RWPE1 (cell line): ENCODE data around the gene SLC16A3.

Experiments
- CTCF ChIA-PET: fragments of 350-600 bp; sonication (Branson Sonifier 250); formaldehyde crosslinking; extraction: SDS; loops from one replicate; lab custom pipeline; 2021; lab: Yijun Ruan, JAX
- POLR2A ChIA-PET: fragments of 400-600 bp; formaldehyde crosslinking; extraction: SDS; loops from one replicate; lab custom pipeline; 2020; ENCODE audit warnings: antibody characterized with exemption; ENCODE audit not compliant: low non-redundant PET; lab: Yijun Ruan, JAX
- DNase-seq: peaks from one replicate; pipeline ENCODE4 v3.0.0; 2012; ENCODE audit warnings: low spot score
- H3K27ac ChIP-seq: fragments of 450-650 bp; 2 replicates; pipeline ENCODE4 v1.5.1; 2017
- TF ChIP-seq, protein P1 (sequence below): fragments of 450-650 bp; conservative IDR thresholded peaks from 2 replicates; pipeline ENCODE4 v1.5.1; 2017; ENCODE audit warnings: low read depth, mild to moderate bottlenecking

The SLC16A3 gene

DNA sequence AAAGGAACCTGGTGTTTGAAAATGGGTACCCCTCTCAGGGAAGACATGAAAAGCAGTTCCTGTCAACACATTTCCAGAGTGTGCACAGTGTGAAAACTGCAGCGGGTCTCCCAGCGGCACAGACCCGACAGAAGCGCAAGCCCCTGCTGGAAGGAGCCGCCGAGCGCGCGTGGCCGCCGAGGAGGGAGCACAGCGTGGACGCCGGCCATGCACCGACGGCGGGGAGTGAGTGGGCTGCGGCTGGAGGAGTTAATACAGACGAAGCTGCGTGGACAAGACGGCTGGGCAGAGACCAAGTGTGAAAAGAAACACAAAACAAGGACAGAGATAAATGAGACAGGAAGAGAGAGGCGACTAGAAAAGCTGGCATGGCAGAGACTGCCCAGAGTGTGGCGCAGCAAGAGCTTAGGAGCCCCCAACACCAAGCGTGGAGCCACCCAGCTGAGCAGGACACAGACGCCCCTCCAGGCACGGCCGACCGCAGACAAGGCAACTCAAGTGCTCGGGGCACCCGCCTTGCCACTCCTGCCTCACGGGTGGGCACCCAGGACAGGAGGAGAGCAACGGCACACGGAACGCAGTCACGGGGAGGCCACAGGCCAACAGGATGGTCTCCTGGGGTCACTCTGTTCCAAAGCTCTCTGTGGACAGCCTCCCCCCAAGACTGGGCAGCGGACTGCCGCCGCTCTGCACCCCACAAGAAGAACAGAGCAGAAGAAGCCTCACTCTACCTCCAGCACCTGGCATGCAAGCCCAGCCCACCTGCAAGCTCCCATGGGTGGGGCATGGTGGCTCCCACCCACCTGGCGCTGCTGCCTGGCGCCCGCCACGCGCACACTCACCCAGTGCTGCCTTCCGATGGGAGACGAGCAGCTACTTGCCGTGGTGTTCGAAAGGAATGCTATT is 16.5 kb downstream of the SLC16A3 start:
- POLR2A ChIA-PET: interaction anchor here (0.6 to 0.7 kb wide), 3 partner anchors 19 to 172 kb away, joined by 3 to 5 read pairs (median 3); no protein-coding TSS in a partner anchor
- CTCF ChIA-PET: interaction anchor here (0.7 kb wide), 1 partner anchor 215 kb away, joined by 3 read pairs; no protein-coding TSS in a partner anchor
- no peak for DNase-seq
- TF ChIP-seq, protein P1, sequence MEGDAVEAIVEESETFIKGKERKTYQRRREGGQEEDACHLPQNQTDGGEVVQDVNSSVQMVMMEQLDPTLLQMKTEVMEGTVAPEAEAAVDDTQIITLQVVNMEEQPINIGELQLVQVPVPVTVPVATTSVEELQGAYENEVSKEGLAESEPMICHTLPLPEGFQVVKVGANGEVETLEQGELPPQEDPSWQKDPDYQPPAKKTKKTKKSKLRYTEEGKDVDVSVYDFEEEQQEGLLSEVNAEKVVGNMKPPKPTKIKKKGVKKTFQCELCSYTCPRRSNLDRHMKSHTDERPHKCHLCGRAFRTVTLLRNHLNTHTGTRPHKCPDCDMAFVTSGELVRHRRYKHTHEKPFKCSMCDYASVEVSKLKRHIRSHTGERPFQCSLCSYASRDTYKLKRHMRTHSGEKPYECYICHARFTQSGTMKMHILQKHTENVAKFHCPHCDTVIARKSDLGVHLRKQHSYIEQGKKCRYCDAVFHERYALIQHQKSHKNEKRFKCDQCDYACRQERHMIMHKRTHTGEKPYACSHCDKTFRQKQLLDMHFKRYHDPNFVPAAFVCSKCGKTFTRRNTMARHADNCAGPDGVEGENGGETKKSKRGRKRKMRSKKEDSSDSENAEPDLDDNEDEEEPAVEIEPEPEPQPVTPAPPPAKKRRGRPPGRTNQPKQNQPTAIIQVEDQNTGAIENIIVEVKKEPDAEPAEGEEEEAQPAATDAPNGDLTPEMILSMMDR: no peak
- peak overlapping the region; percentile 99 for H3K27ac ChIP-seq

DNA sequence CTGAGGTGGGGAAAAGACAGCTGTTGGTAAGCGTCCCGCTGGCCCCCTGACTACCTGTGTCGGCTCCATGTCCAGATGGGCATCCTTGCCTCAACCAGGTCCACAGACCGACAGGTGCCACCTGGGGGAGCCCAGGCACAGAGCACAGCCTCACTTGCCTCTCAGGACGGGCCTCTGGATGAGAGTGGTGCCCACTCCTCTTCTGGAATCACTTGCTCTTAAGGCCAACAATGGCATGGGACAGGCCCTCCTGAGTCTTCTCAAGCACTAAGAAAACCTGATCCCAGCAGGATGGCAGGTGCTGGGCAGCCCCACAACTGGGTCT is 17.2 kb downstream of the SLC16A3 start:
- CTCF ChIA-PET: interaction anchor here (0.7 kb wide), 1 partner anchor 216 kb away, joined by 3 read pairs; no protein-coding TSS in a partner anchor
- POLR2A ChIA-PET: interaction anchor here (0.6 to 0.7 kb wide), 3 partner anchors 19 to 172 kb away, joined by 3 to 5 read pairs (median 3); no protein-coding TSS in a partner anchor
- peak overlapping the region; percentile 99 for H3K27ac ChIP-seq
- TF ChIP-seq, protein P1: no peak
- no peak for DNase-seq

DNA sequence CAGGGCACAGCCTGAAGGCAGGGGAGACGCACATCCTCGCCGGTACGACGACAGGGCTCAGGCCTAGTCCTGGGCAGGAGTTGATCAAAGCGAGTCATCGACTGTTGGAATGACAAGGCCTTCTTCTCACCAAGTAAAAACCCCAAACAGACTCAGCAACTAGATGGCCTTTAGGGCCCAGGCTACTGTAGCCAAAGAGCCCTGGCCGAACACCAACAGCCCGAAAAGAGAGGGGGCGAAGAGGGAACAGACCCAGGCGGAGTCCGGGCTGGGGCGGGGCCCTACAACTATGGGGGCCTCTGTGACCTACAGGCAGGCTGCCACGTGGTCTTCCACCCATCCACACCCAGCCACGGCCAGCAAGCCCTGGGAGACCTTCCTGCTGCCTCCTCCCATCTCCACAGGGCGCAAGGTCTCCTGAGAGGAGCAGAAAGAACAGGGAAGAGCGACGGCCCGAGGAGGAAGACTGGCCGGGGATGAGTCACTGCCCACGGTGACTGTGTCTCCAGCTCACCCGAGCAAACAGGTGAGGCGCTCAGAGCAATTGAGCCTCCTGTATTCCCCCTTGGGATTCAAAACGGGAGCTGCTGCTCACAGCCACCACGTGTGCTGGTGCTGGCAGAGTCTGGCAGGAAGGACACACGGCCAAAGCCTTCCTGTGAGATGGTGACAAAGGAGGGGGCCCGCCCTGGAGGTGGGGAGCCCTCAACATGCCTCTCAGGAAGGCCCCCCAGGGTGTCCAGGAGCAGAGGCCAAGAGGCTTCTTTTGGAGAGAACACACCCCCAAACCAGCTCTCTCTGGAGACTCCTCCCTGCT is 17.7 kb downstream of the SLC16A3 start:
- H3K27ac ChIP-seq: peak overlapping the region; percentile 99
- TF ChIP-seq, protein P1: no peak
- POLR2A ChIA-PET: interaction anchor here (0.6 to 0.7 kb wide), 2 partner anchors 18 to 171 kb away, joined by 3 to 5 read pairs; no protein-coding TSS in a partner anchor
- peak; percentile 84 for DNase-seq
- CTCF ChIA-PET: interaction anchor here (1.1 kb wide), 1 partner anchor 9 kb away, joined by 3 read pairs; no protein-coding TSS in a partner anchor

DNA sequence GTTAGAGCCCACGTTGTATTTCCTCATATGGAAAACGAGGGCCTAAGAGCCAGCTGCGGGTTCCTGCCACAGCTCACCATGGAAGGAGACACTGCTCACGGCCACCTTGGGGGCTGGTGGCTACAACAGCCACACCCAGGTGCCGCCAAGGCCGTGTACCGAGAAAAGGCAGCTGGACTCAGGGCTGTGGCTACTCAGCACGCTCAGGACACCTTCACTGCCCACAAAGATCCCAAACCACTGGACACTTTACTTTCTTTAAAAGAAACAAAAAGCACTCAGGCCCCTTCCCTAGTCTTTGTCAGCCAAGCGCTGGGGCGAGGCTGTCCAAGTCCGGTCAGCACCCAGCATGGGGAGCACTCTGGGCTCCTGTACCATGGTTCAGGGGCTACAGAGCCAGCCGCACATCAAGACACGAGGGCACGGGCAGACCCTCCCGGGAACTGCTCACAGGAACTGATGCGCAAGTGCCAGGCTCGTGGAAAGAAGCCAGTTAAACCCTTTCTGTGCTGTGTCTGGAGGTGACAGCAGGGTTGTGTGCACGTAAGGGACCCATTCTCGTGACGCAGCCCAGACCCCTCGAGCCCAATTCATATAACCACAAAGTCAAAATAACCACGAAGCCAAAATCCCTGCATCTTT is 18.5 kb downstream of the SLC16A3 start:
- ChIA-PET POLR2A (no interaction called here), CTCF (interaction anchor here (1.1 kb wide), 1 partner anchor 9 kb away, joined by 3 read pairs; no protein-coding TSS in a partner anchor)
- H3K27ac ChIP-seq: peak overlapping the region; percentile 99
- no peak for DNase-seq
- TF ChIP-seq, protein P1: no peak

DNA sequence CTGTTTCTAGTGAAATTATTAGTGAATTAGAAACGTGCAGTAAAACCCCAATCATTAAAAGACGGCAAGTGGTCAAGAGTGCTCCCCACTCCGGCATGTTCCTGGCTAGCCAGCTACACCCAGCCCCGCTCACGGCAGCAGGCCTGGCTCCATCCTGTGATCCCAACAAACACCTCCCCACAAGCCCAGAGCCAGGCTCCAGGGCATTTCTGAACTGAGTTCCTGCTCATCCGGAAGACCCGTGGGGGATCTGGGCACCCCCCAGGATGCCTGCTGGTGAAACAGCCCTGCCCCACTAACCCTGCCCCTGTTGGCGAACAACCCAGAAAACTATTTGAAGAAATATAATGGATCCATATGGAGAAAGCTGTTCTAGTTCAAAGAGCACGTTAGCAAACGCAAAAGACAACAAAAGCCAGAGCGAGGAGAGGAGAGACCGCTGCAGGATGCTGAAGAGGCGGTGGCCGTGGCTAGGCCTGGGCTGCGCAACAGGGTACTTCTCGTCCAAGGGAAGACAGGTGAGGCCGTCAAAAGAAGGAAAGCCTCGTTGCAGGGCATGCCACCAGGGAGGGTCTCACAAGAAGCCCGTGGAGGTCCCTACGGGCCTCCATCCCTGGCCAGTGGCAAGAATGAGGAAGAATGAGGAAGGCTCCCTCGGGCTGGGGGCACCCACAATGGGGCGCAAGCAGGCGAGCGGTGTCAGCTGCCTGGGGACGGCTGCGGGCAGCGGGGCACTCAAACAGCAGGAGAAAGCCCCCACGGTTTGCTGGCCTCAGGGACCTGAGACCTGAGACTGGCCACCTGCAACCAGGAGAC is 19.2 kb downstream of the SLC16A3 start:
- DNase-seq: no peak
- peak overlapping the region; percentile 99 for H3K27ac ChIP-seq
- TF ChIP-seq, protein P1: no peak
- ChIA-PET POLR2A (no interaction called here), CTCF (no interaction called here)
